Ovary (tissue), 9 donors: ENCODE results near the gene PTMA. TPM values are rescaled to one million over a fixed set of nuclear protein-coding genes. Genes with fewer than 3 reads are reported as not detected.

Experiments used
- DNase-seq, 5 donors: peaks; one replicate each; pipeline ENCODE4 v3.0.0-alpha.2; 2019 to 2020
- H3K27ac ChIP-seq, 2 donors: fragments of 200-600 bp; one replicate each; pipeline versions ENCODE4 v1.5.1 to v1.8.0; 2019 to 2022
- H3K27me3 ChIP-seq: fragments of 200-600 bp; one replicate; pipeline ENCODE4 v1.8.0; 2022
- H3K36me3 ChIP-seq: fragments of 200-600 bp; sonication (generic); one replicate; pipeline ENCODE4 v1.5.1; 2019
- H3K4me1 ChIP-seq: one replicate; pipeline ENCODE4 v1.8.1; 2013; ENCODE audit warnings: mild to moderate bottlenecking, moderate library complexity; ENCODE audit not compliant: insufficient read depth
- H3K4me3 ChIP-seq: fragments of 200-600 bp; sonication (generic); one replicate; pipeline ENCODE4 v1.5.1; 2017
- H3K9me3 ChIP-seq, 2 donors: fragments of 200-600 bp in 1 of 2; sonication (generic) in 1 of 2; one replicate each; pipeline versions ENCODE4 v1.5.1 to v1.8.1; 2013 to 2019; ENCODE audit warnings: mild to moderate bottlenecking in 1 of 2, moderate library complexity in 1 of 2
- CTCF ChIP-seq, 3 donors: fragments of 450-650 bp in 2 of 3; fragments of 200-600 bp in 1 of 3; IDR thresholded peaks; one replicate each; pipeline versions ENCODE4 v1.5.1 to v1.8.0; 2016 to 2022; ENCODE audit warnings: antibody characterized with exemption in 3 of 3, mild to moderate bottlenecking in 1 of 3
- EP300 ChIP-seq: sonication (generic); formaldehyde crosslinking; IDR thresholded peaks from one replicate; pipeline ENCODE4 v1.6.1; 2017; ENCODE audit warnings: antibody characterized with exemption
- POLR2A ChIP-seq: fragments of 450-650 bp; IDR thresholded peaks from one replicate; pipeline ENCODE4 v1.6.1; 2017; ENCODE audit warnings: antibody characterized with exemption, mild to moderate bottlenecking, moderate library complexity
- WGBS, 3 donors: extraction: QIAGEN DNeasy Blood & Tissue Kit in 1 of 3; methylation state at CpG; one replicate each; pipeline versions ENCODE4 v1.1.5 to v1.1.7; 2013 to 2017; 5-methylcytosine and 5-hydroxymethylcytosine counted together
- intact Hi-C, 4 donors: fragments of 100-400 bp; cut with DNase I; formaldehyde crosslinking; loops; one replicate each; pipeline versions ENCODE4 v1.11.0 to v1.15.1; 2022 to 2023
- polyA plus RNA-seq, 2 donors: library from polyadenylated mRNA; stranded (reverse); fragments of 200-250 nt in 1 of 2; fragments of 350-450 nt in 1 of 2; fragmentation: Illumina TruSeq in 1 of 2; extraction: RNeasy Lipid Tissue Mini Kit (QIAGEN cat#74804) in 1 of 2; gene quantifications; one replicate each; pipeline ENCODE4 v1.2.3, GENCODE V29; 2013 to 2014
- total RNA-seq, 7 donors: library from RNA; depleted of rRNA in 2 of 7; stranded (reverse); fragments of >200 nt in 2 of 7; fragmentation: NEBNext Ultra II Directional in 3 of 7; extraction: Animal tissue kit (Norgen Biotek cat#: 25700) in 3 of 7; gene quantifications; one replicate each; pipeline versions ENCODE4 v1.1.0 to v1.2.4, GENCODE V29; 2016 to 2023
- donor health status: DM: no; HTN: no; CAD: no; lungs with moderate emphysema.
- donor health status: DM: no; HTN: no; CAD: no.
- donor health status: Bipolar disorder and iron deficiency.
- donor health status: DM: yes; HTN: yes; CAD: no.
- donor health status: DM: no; HTN: no; CAD: no.
- donor health status: DM: yes; HTN: yes; CAD: no.

Gene PTMA
- total and polyA plus RNA-seq, 9 donors, result 755 to 1,991 (median 930) TPM

DNA sequence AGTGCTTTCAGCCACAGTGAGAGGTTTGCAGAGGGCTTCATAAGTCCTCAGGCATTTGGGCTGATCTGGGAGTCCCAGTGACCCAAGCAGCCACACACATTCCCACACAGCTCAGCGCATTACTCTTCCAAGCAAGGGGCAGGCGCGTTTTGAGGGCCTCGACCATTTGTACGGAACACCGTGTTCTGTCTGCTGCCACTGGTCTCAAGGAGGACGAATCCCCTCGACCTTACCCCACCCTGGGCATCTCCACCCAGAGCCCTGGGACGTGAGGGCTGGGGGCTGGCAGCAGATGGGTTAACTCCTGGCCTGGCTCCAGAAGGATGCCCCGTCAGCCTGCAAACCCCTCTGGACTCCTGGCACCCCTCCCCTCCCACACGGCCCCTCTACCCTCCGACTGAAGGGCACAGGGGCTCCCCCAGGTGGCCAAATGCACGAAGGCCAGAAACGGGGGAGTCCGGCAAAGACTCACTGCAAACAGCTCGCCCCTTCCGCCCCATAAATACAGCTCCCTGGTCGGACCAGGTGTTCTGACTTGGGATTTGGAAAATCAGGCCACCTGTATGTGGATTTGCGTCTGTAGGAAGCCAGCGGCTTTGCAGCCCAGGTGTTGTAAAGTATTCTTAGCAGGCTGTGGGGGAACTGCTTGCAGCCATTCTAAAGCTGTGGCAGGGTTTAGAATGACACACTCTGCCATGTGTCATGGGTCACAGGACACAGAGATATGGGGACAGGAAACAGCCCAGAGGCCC lies 33.6 kb upstream of the PTMA start:
- intact Hi-C loops, result loop anchor here (2.0 to 5.0 kb wide), 2 partner anchors 62 kb away; no protein-coding TSS in a partner anchor
- WGBS, 3 donors, result 20 to 23% (median 20%) methylated on average over 19 to 20 of the region's 20 CpGs
- peaks cover 3% of the 10 kb centered on the region for H3K4me1 ChIP-seq
- H3K27ac ChIP-seq, result peak overlapping the region in 1 of 2 donors; percentile 36
- H3K36me3 ChIP-seq, result no peaks in the 10 kb centered on the region
- no peak overlapping the region for H3K4me3 ChIP-seq
- no peaks in the 10 kb centered on the region for H3K27me3 ChIP-seq
- TF ChIP-seq POLR2A, result no peak
- TF ChIP-seq EP300, result no peak
- peak; percentile 60 to 91 (median 74) for TF ChIP-seq CTCF (IDR thresholded peaks at IDR 0.05)
- DNase-seq, result peak; percentile 65 to 83 (median 75)
- H3K9me3 ChIP-seq, result no peaks in the 10 kb centered on the region

DNA sequence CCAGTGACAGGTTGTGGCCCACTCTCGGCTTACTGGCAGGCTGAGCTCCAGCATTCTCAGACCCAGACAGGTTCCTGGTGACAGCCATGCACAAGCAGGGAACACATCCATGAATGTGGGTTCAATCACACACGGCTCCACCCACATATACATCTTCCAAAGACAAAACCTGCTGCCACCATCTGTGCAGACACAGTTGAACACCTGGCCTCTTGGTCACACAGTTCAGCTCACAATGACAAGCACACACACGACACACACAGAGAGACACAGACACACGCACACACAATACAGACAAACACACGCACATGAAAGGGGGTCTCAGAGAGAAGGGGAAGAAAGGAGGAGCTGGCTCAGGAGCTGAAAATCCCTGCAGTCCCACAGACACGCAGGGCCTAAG lies 32.1 kb upstream of the PTMA start:
- no peak for DNase-seq
- no peak overlapping the region for H3K4me3 ChIP-seq
- TF ChIP-seq CTCF (IDR thresholded peaks at IDR 0.05) (no peak), EP300 (no peak), POLR2A (no peak)
- 85 to 93% (median 89%) methylated on average over 6 of the region's 6 CpGs for WGBS, 3 donors
- H3K27me3 ChIP-seq, result no peaks in the 10 kb centered on the region
- no peaks in the 10 kb centered on the region for H3K9me3 ChIP-seq
- no peak overlapping the region for H3K27ac ChIP-seq
- intact Hi-C loops, result loop anchor here in 1 of 4 donors (5.0 kb wide), 1 partner anchor 64 kb away; no protein-coding TSS in a partner anchor
- H3K4me1 ChIP-seq, result peaks cover 3% of the 10 kb centered on the region
- no peaks in the 10 kb centered on the region for H3K36me3 ChIP-seq

DNA sequence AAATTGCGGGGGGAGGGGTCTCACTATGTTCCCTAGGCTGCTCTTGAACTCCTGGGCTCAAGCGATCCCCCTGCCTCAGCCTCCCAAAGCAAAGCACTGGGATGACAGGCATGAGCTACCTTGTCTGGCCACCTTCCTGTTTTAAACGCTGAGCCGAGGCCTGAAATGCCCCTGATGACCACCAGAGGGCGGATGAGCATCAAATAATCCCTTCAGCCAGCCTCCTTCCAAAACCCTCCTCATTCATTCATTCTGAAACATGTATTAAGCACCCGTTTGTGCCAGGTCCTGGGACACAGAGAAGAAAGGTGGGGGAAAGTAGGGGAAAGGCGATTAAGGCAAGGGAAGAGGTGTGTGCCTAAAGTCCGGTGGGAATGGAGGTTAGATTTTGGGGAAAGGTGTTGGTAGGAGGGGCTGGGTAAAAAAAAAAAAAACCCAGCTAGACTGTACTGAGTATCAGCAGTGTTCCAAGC lies 30.7 kb upstream of the PTMA start:
- intact Hi-C loops, result loop anchor here (1.0 to 5.0 kb wide), 4 partner anchors 37 to 65 kb away; no protein-coding TSS in a partner anchor
- Histone ChIP-seq H3K4me3 (no peak overlapping the region), H3K36me3 (no peaks in the 10 kb centered on the region), H3K27me3 (no peaks in the 10 kb centered on the region), H3K27ac (no peak overlapping the region), H3K4me1 (peaks cover 8% of the 10 kb centered on the region), H3K9me3 (no peaks in the 10 kb centered on the region)
- DNase-seq, result peak; percentile 74 to 89 (median 87)
- TF ChIP-seq CTCF (IDR thresholded peaks at IDR 0.05) (peak; percentile 83 to 96 (median 92)), POLR2A (no peak), EP300 (no peak)
- 0 to 3% (median 1%) methylated on average over 8 of the region's 8 CpGs for WGBS, 3 donors

GRCh38 chr2:231679908-231680284 lies 28.4 kb upstream of the PTMA start:
- Histone ChIP-seq H3K4me3 (no peak overlapping the region), H3K27me3 (no peaks in the 10 kb centered on the region), H3K4me1 (peaks cover 6% of the 10 kb centered on the region), H3K36me3 (no peaks in the 10 kb centered on the region), H3K9me3 (no peaks in the 10 kb centered on the region), H3K27ac (peak overlapping the region; percentile 88 to 93)
- WGBS, 3 donors, result 84 to 87% (median 85%) methylated on average over 11 of the region's 11 CpGs
- no peak for DNase-seq
- intact Hi-C loops, result loop anchor here in 2 of 4 donors (2.0 to 5.0 kb wide), 2 partner anchors 35 to 68 kb away; no protein-coding TSS in a partner anchor
- TF ChIP-seq CTCF (IDR thresholded peaks at IDR 0.05) (no peak), EP300 (no peak), POLR2A (no peak)
